ENCODE data around the gene AUTS2.

GRCh38 chr7:69656890-69657289 is 58.6 kb downstream of the AUTS2 start:
- TF ChIP-seq CTCF (IDR thresholded peaks at IDR 0.05; ENCODE audit: insufficient read depth, low read length, poor library complexity, severe bottlenecking) (no peak), EZH2phosphoT487 (conservative IDR thresholded peaks at IDR 0.05; ENCODE audit: low read length) (no peak)

All from SU-DHL-6 (cell line).